T-helper 1 cell treated with Interleukin-12 subunit alpha and Interleukin-12 subunit beta and Interleukin-4 antibody, amounts not matched to agents 30 ng/mL and 1 ng/mL, for 36 hours (primary cell): ENCODE data around the gene PKIB. TPM values are rescaled to one million over a fixed set of nuclear protein-coding genes. Genes with fewer than 3 reads are reported as not detected.

Source experiments
- intact Hi-C: fragments of 100-400 bp; cut with micrococcal nuclease; formaldehyde crosslinking; loops from one replicate; pipeline ENCODE4 v1.15.1; 2024
- total RNA-seq: library from RNA; stranded (reverse); gene quantifications from 2 replicates; pipeline ENCODE4 v1.2.3, GENCODE V29; 2022

The PKIB gene
- total RNA-seq, 1 donor from 2014 or later: 0.39 TPM

- intact Hi-C loops: no loop called here
These were observed 55.7 kb downstream of the PKIB start for GRCh38 chr6:122665929-122666328.

GRCh38 chr6:122666418-122666817, 56.2 kb downstream of the PKIB start:
- intact Hi-C loops: no loop called here

GRCh38 chr6:122669418-122669817, 59.2 kb downstream of the PKIB start:
- intact Hi-C loops: no loop called here

GRCh38 chr6:122669868-122670267, 59.7 kb downstream of the PKIB start:
- intact Hi-C loops: no loop called here

GRCh38 chr6:122671251-122671650, 61.0 kb downstream of the PKIB start:
- intact Hi-C loops: no loop called here

GRCh38 chr6:122673343-122673961, 63.2 kb downstream of the PKIB start:
- intact Hi-C loops: no loop called here

GRCh38 chr6:122676146-122676545, 65.9 kb downstream of the PKIB start:
- intact Hi-C loops: no loop called here

- intact Hi-C loops: no loop called here
These were observed 66.5 kb downstream of the PKIB start for GRCh38 chr6:122676688-122677087.

GRCh38 chr6:122677406-122677805, 67.2 kb downstream of the PKIB start:
- intact Hi-C loops: no loop called here

- intact Hi-C loops: no loop called here
These were observed 68.6 kb downstream of the PKIB start for GRCh38 chr6:122678841-122679240.

- intact Hi-C loops: no loop called here
These were observed 71.5 kb downstream of the PKIB start for GRCh38 chr6:122681705-122682104.

GRCh38 chr6:122683989-122684651, 73.9 kb downstream of the PKIB start:
- intact Hi-C loops: no loop called here

- intact Hi-C loops: no loop called here
These were observed 82.0 kb downstream of the PKIB start for GRCh38 chr6:122692175-122692598.

GRCh38 chr6:122692807-122693580, 82.8 kb downstream of the PKIB start:
- intact Hi-C loops: no loop called here

GRCh38 chr6:122694075-122694474, 83.9 kb downstream of the PKIB start:
- intact Hi-C loops: no loop called here

GRCh38 chr6:122694602-122695001, 84.4 kb downstream of the PKIB start:
- intact Hi-C loops: no loop called here

GRCh38 chr6:122695188-122695587, 85.0 kb downstream of the PKIB start:
- intact Hi-C loops: no loop called here

GRCh38 chr6:122696079-122696478, 85.9 kb downstream of the PKIB start:
- intact Hi-C loops: no loop called here

- intact Hi-C loops: no loop called here
These were observed 86.6 kb downstream of the PKIB start for GRCh38 chr6:122696853-122697252.

- intact Hi-C loops: no loop called here
These were observed 87.3 kb downstream of the PKIB start for GRCh38 chr6:122697458-122697857.

GRCh38 chr6:122701666-122702065, 91.5 kb downstream of the PKIB start:
- intact Hi-C loops: no loop called here

GRCh38 chr6:122702841-122703240, 92.6 kb downstream of the PKIB start:
- intact Hi-C loops: no loop called here
